A549 (cell line): Measurements from ENCODE around the gene ATP2C1.

ENCODE experiments used
- CEBPB ChIP-seq, 2 experiments: fragments of >200 bp in 1 of 2; sonication (Bioruptor Twin) in 1 of 2; formaldehyde crosslinking in 1 of 2; IDR thresholded peaks; 2 replicates each; pipeline ENCODE4 v1.6.1; 2012 to 2016
- ESRRA ChIP-seq: fragments of 150-350 bp; IDR thresholded peaks from 2 replicates; pipeline ENCODE4 v1.6.1; 2014; ENCODE audit warnings: mild to moderate bottlenecking, low read length, borderline replicate concordance
- MAX ChIP-seq: IDR thresholded peaks from 2 replicates; pipeline ENCODE4 v1.6.1; 2012
- PHF8 ChIP-seq: fragments of 200-600 bp; sonication (generic); IDR thresholded peaks from 2 replicates; pipeline ENCODE4 v1.6.1; 2016; ENCODE audit warnings: low read depth, mild to moderate bottlenecking, antibody characterized with exemption, moderate library complexity, borderline replicate concordance
- POLR2A ChIP-seq: IDR thresholded peaks from 2 replicates; pipeline ENCODE4 v1.6.1; 2012; ENCODE audit warnings: mild to moderate bottlenecking, low read length
- POLR2AphosphoS2 ChIP-seq: conservative IDR thresholded peaks from 2 replicates; pipeline ENCODE4 v1.6.1; 2012; ENCODE audit warnings: low read length, improper control_type of control experiment, inconsistent platforms
- RFX5 ChIP-seq: fragments of 450-650 bp; IDR thresholded peaks from 2 replicates; pipeline ENCODE4 v1.7.1; 2014; ENCODE audit warnings: antibody characterized with exemption, mild to moderate bottlenecking, moderate library complexity
- SMC3 ChIP-seq: fragments of >200 bp; sonication (Bioruptor Twin); formaldehyde crosslinking; IDR thresholded peaks from 3 replicates; pipeline ENCODE4 v1.6.1; 2018; ENCODE audit warnings: inconsistent platforms
- TF ChIP-seq, protein P1 (sequence below): fragments of 150-350 bp; IDR thresholded peaks from 2 replicates; pipeline ENCODE4 v1.6.1; 2014; ENCODE audit warnings: low read depth, mild to moderate bottlenecking, low read length
- TF ChIP-seq, protein P2 (sequence below): fragments of >200 bp; sonication (Bioruptor Twin); formaldehyde crosslinking; IDR thresholded peaks from 3 replicates; pipeline ENCODE4 v1.5.1; 2016

DNA sequence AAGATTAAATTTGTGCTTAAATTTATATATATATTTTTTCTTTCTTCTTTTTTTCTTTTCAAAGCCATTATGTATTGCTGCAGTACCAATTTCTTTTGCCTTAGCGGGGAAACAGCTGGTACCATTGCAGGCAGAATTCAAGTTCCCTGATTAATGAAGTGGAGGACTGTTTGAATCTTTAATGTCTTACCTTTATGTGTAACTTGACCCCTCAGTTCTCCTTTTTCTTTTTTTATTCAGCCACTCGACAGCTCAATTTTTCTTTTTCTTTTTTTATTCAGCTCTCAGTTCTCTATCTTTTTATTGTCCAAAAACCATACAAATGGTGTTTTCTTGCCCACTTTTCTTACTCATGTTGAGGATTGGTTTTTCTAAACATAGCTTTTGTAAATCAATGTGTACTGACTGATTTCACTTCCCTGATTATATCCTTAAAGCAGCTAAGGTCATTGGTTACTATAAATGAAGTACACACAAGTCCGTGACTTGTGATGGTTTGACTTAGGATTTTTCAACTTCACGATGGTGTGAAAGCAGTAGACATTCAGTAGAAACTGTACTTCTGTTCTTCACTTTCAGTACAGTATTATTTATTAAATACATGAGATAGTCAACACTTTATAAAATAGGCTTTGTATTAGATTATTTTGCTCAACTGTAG, 22.8 kb downstream of the ATP2C1 start:
- no peak for TF ChIP-seq SMC3
- TF ChIP-seq POLR2A: no peak
- no peak for TF ChIP-seq MAX
- TF ChIP-seq ESRRA: no peak
- TF ChIP-seq, protein P1, sequence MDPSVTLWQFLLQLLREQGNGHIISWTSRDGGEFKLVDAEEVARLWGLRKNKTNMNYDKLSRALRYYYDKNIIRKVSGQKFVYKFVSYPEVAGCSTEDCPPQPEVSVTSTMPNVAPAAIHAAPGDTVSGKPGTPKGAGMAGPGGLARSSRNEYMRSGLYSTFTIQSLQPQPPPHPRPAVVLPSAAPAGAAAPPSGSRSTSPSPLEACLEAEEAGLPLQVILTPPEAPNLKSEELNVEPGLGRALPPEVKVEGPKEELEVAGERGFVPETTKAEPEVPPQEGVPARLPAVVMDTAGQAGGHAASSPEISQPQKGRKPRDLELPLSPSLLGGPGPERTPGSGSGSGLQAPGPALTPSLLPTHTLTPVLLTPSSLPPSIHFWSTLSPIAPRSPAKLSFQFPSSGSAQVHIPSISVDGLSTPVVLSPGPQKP: no peak
- no peak for TF ChIP-seq PHF8
- TF ChIP-seq CEBPB (IDR thresholded peaks at IDR 0.05): no peak
- TF ChIP-seq, protein P2, sequence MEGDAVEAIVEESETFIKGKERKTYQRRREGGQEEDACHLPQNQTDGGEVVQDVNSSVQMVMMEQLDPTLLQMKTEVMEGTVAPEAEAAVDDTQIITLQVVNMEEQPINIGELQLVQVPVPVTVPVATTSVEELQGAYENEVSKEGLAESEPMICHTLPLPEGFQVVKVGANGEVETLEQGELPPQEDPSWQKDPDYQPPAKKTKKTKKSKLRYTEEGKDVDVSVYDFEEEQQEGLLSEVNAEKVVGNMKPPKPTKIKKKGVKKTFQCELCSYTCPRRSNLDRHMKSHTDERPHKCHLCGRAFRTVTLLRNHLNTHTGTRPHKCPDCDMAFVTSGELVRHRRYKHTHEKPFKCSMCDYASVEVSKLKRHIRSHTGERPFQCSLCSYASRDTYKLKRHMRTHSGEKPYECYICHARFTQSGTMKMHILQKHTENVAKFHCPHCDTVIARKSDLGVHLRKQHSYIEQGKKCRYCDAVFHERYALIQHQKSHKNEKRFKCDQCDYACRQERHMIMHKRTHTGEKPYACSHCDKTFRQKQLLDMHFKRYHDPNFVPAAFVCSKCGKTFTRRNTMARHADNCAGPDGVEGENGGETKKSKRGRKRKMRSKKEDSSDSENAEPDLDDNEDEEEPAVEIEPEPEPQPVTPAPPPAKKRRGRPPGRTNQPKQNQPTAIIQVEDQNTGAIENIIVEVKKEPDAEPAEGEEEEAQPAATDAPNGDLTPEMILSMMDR: no peak
- no peak for TF ChIP-seq RFX5
- no peak for TF ChIP-seq POLR2AphosphoS2
